Activated T-helper 1 cell treated with anti-CD3 and anti-CD28 coated beads, Interleukin-2, amount 50 U/mL, for 16 hours (primary cell): ENCODE results near the gene SUSD4.

Experiments
- DNase-seq, 2 donors: peaks; one replicate each; pipeline ENCODE4 v3.0.0-alpha.2; 2020; ENCODE audit warnings: low read depth in 1 of 2, low spot score in 1 of 2

Gene SUSD4

GRCh38 chr1:223231011-223231572 lies 132.9 kb downstream of the SUSD4 start:
- DNase-seq: no peak

GRCh38 chr1:223230161-223230881 lies 133.7 kb downstream of the SUSD4 start:
- no peak for DNase-seq

GRCh38 chr1:223229756-223230155 lies 134.2 kb downstream of the SUSD4 start:
- DNase-seq: no peak

- no peak for DNase-seq
These were observed 134.9 kb downstream of the SUSD4 start for GRCh38 chr1:223228931-223229528.

- no peak for DNase-seq
These were observed 135.8 kb downstream of the SUSD4 start for GRCh38 chr1:223228201-223228600.

GRCh38 chr1:223227486-223228196 lies 136.3 kb downstream of the SUSD4 start:
- DNase-seq: no peak

- no peak for DNase-seq
These were observed 136.9 kb downstream of the SUSD4 start for GRCh38 chr1:223227031-223227430.

GRCh38 chr1:223226271-223226670 lies 137.7 kb downstream of the SUSD4 start:
- DNase-seq: no peak

- DNase-seq: no peak
These were observed 138.5 kb downstream of the SUSD4 start for GRCh38 chr1:223225481-223225880.

GRCh38 chr1:223225061-223225460 lies 138.9 kb downstream of the SUSD4 start:
- DNase-seq: no peak

- DNase-seq: no peak
These were observed 139.5 kb downstream of the SUSD4 start for GRCh38 chr1:223224465-223224864.

- DNase-seq: no peak
These were observed 140.6 kb downstream of the SUSD4 start for GRCh38 chr1:223223091-223223995.

- DNase-seq: no peak
These were observed 141.6 kb downstream of the SUSD4 start for GRCh38 chr1:223222377-223222776.

GRCh38 chr1:223221686-223222085 lies 142.3 kb downstream of the SUSD4 start:
- DNase-seq: no peak

GRCh38 chr1:223219846-223220610 lies 143.9 kb downstream of the SUSD4 start:
- DNase-seq: no peak

- no peak for DNase-seq
These were observed 144.7 kb downstream of the SUSD4 start for GRCh38 chr1:223219318-223219635.

GRCh38 chr1:223217781-223218180 lies 146.2 kb downstream of the SUSD4 start:
- DNase-seq: no peak

GRCh38 chr1:223216531-223217205 lies 147.3 kb downstream of the SUSD4 start:
- no peak for DNase-seq

GRCh38 chr1:223216074-223216473 lies 147.9 kb downstream of the SUSD4 start:
- no peak for DNase-seq

- no peak for DNase-seq
These were observed 148.9 kb downstream of the SUSD4 start for GRCh38 chr1:223215026-223215425.
